ENCODE data around the gene GOLGA8O.
"Not testable (repeated sequence)": the region's sequence is repeated elsewhere in the genome, so short reads cannot be mapped to it uniquely, and the experiment has no call there.

GOLGA8O gene

DNA sequence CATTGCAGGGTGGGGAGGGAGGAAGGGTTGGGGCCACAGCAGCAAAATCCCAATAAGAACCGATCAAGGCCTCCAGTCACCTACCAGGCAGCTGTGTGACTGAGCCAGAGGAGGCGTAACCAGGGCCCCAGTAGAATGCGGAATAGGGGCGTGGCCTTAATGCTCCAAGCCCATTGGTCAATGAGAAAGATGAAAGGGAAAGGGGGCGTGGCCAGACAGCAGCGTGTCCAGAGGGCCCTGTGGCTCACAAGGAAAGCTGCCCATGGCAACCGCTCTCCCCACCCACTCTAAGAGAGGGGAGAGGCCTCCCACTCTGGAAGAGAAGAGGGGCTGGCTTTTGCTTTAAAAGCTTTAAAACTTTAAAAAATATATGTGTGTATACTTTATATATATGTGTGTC lies at the start of gene GOLGA8O:
GOLGA8O (minus strand) TSS at position 101 of the 400 bp plus-strand sequence; CDS start at position 3, 98 bp downstream.
- in situ Hi-C loops (cut with MboI; ENCODE audit: low pct_unique_long_range_greater_than_20kb, low sequenced_read_pairs, unreplicated experiment); DNase-seq (ENCODE audit: low spot score): not testable (repeated sequence)

DNA sequence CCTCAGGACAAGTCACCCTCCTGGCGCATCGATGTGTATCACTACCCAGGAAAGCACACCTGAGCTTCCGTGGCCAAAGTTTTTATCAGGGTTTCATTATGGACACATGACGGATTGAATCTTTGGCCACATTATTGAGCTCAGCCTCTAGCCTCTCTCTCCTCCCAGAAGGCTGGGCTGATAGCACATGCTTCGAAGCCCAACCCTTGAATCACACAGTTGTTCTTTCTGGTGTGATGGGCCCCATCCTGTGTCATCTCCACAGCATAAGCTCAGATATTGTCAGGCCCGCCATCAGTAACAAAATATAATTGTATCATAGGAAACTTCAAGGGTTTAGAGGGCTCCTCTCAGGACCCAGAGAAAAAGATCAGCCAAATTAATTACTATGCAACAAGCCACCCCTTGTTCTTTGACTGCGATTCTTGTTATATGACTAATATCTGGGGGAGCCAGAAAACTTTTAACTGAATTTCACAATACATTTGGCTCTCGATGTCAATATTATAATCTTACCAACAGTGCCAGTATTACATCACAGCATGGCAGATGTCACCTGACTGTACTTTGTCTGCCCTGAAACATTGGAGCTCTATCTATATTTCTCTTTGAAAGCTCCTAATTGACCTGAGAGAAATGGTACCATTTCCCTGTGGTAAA lies 48.8 kb upstream of the GOLGA8O start:
- DNase-seq (ENCODE audit: low spot score); in situ Hi-C loops (cut with MboI; ENCODE audit: low pct_unique_long_range_greater_than_20kb, low sequenced_read_pairs, unreplicated experiment): not testable (repeated sequence)

DNA sequence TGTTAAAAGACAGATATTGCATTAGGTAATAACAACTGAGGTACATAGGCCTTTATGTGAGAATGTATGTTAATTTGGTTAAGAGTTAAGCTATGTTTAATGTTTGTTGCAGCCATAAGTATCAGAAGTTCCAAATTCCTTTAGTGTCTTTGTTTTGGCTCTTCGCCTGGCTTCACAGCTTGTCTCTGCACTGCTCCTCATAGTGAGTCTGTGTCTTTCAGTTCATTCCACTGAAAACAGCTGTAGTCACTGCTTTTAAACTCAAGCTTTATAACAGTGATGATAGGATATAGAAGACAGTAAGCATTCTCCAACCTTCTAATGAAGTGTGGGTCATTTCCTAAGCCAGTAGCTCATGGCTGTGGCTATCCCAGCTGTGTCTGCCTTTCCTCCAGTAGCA lies 47.5 kb upstream of the GOLGA8O start:
- DNase-seq (ENCODE audit: low spot score); in situ Hi-C loops (cut with MboI; ENCODE audit: low pct_unique_long_range_greater_than_20kb, low sequenced_read_pairs, unreplicated experiment): not testable (repeated sequence)

DNA sequence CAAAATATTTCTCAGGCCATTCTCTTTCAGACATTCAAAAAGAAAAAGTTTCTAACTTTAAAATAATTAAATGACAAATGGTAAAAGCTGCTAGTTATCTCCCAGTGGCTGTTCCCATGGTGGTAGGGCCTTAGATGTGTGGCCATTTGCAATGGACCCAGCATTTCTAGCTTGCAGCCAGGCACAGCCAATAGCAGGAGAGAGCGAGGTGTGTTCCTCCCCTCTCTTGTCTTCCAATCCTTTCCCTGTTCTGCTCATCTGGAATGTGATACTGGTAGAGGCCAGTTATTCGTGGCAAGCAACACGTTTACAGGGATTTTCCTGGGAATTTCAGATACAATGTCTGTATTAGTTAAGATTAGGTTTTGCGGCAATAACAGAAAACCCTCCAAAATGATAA lies 37.3 kb upstream of the GOLGA8O start:
- DNase-seq (ENCODE audit: low spot score); in situ Hi-C loops (cut with MboI; ENCODE audit: low pct_unique_long_range_greater_than_20kb, low sequenced_read_pairs, unreplicated experiment): not testable (repeated sequence)

DNA sequence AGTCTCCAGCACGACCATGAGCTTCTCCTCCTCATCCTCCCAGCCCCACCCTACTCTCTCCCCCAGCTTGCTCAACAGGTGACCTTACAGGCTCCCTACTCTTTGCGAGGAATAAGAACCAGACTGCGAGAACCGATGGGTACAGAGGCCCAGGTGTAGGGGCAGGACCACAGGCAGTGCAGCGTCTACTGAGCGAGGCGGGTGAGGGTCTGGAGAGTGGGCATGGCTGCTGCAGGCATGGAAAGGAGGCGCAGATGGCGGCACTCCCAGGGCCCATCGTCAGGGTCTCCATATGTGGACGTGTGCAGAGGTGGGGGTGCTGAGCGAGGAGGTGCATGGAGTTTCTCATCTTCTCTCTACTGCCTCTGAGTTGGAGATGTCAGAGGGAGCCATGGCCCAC lies 31.0 kb upstream of the GOLGA8O start:
- in situ Hi-C loops (cut with MboI; ENCODE audit: low pct_unique_long_range_greater_than_20kb, low sequenced_read_pairs, unreplicated experiment); DNase-seq (ENCODE audit: low spot score): not testable (repeated sequence)

- in situ Hi-C loops (cut with MboI; ENCODE audit: low pct_unique_long_range_greater_than_20kb, low sequenced_read_pairs, unreplicated experiment); DNase-seq (ENCODE audit: low spot score): not testable (repeated sequence)
Measured at GRCh38 chr15:32483377-32483776, 27.9 kb upstream of the GOLGA8O start.

- in situ Hi-C loops (cut with MboI; ENCODE audit: low pct_unique_long_range_greater_than_20kb, low sequenced_read_pairs, unreplicated experiment); DNase-seq (ENCODE audit: low spot score): not testable (repeated sequence)
Measured at GRCh38 chr15:32481683-32482082, 26.2 kb upstream of the GOLGA8O start.

GRCh38 chr15:32468076-32468475 lies 12.6 kb upstream of the GOLGA8O start:
- DNase-seq (ENCODE audit: low spot score); in situ Hi-C loops (cut with MboI; ENCODE audit: low pct_unique_long_range_greater_than_20kb, low sequenced_read_pairs, unreplicated experiment): not testable (repeated sequence)

- DNase-seq (ENCODE audit: low spot score); in situ Hi-C loops (cut with MboI; ENCODE audit: low pct_unique_long_range_greater_than_20kb, low sequenced_read_pairs, unreplicated experiment): not testable (repeated sequence)
Measured at GRCh38 chr15:32440445-32440977, 14.9 kb downstream of the GOLGA8O start.

GRCh38 chr15:32434102-32434963 lies 21.1 kb downstream of the GOLGA8O start:
- DNase-seq (ENCODE audit: low spot score); in situ Hi-C loops (cut with MboI; ENCODE audit: low pct_unique_long_range_greater_than_20kb, low sequenced_read_pairs, unreplicated experiment): not testable (repeated sequence)

- DNase-seq (ENCODE audit: low spot score); in situ Hi-C loops (cut with MboI; ENCODE audit: low pct_unique_long_range_greater_than_20kb, low sequenced_read_pairs, unreplicated experiment): not testable (repeated sequence)
Measured at GRCh38 chr15:32427635-32428034, 27.8 kb downstream of the GOLGA8O start.

DNA sequence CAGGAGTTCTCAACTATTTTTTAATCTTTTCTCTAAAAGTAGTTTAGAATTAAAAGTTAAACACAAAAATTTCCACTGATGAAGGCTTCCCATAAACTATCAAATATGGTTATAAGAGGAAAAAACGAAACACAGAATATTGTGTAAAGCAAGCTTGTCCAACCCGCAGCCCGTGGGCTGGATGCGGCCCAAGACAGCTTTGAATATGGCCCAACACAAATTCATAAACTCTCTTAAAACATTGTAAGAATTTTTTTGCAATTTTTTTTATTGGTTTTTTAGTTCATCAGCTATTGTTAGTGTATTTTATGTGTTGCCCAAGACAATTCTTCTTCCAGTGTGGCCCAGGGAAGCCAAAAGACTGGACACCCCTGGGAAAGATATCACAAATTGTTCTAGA lies 28.9 kb downstream of the GOLGA8O start:
- DNase-seq (ENCODE audit: low spot score); in situ Hi-C loops (cut with MboI; ENCODE audit: low pct_unique_long_range_greater_than_20kb, low sequenced_read_pairs, unreplicated experiment): not testable (repeated sequence)

DNA sequence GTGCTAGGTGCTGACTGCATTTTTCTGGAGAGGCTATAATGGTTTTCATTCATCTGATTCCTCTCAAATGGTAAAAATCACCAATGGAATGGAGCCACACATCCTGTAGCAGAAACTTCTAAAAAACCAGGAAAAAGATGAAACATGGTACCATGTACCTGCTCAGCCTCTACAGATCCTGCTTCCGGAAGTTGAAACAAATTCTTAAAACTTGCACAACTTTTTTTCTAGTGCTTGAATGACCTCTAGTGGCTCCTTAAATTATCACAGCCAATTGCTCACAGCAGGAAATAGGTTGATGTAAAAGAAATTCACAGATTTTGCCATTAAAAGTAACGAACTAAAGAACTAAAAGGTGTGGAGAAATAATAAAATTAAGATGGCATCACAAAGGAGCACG lies 47.5 kb downstream of the GOLGA8O start:
- DNase-seq (ENCODE audit: low spot score); in situ Hi-C loops (cut with MboI; ENCODE audit: low pct_unique_long_range_greater_than_20kb, low sequenced_read_pairs, unreplicated experiment): not testable (repeated sequence)

- DNase-seq (ENCODE audit: low spot score); in situ Hi-C loops (cut with MboI; ENCODE audit: low pct_unique_long_range_greater_than_20kb, low sequenced_read_pairs, unreplicated experiment): not testable (repeated sequence)
Measured at GRCh38 chr15:32403192-32403591, 52.2 kb downstream of the GOLGA8O start, which contains the start of gene GOLGA8K. Gene GOLGA8K (minus strand): TSS chr15:32403292. CDS start chr15:32403194, 98 bp downstream.

GRCh38 chr15:32396522-32396921 lies 58.9 kb downstream of the GOLGA8O start:
- DNase-seq (ENCODE audit: low spot score); in situ Hi-C loops (cut with MboI; ENCODE audit: low pct_unique_long_range_greater_than_20kb, low sequenced_read_pairs, unreplicated experiment): not testable (repeated sequence)
